Nephron progenitor cell (in vitro differentiated cells): ENCODE data around the gene ZCWPW2.

Experiments
- DNase-seq: peaks from one replicate; pipeline ENCODE4 v3.0.0; 2021
- H3K27ac Mint-ChIP-seq: 2 replicates; pipeline ENCODE4 v1.8.0; 2021; ENCODE audit warnings: mild to moderate bottlenecking, moderate library complexity, mixed read lengths
- H3K27me3 Mint-ChIP-seq: 2 replicates; pipeline ENCODE4 v1.8.0; 2021; ENCODE audit warnings: mild to moderate bottlenecking, low read depth, mixed read lengths; ENCODE audit not compliant: poor library complexity
- H3K36me3 Mint-ChIP-seq: 2 replicates; pipeline ENCODE4 v1.8.0; 2021; ENCODE audit warnings: low read depth, mixed read lengths
- H3K4me1 Mint-ChIP-seq: 2 replicates; pipeline ENCODE4 v1.8.0; 2021; ENCODE audit warnings: mixed read lengths
- H3K4me3 Mint-ChIP-seq: 2 replicates; pipeline ENCODE4 v1.8.0; 2021; ENCODE audit warnings: mild to moderate bottlenecking, moderate library complexity, mixed read lengths
- H3K9me3 Mint-ChIP-seq: 2 replicates; pipeline ENCODE4 v1.8.0; 2021; ENCODE audit warnings: mild to moderate bottlenecking, moderate library complexity, mixed read lengths
- TF ChIP-seq, protein P1 (sequence below): fragments of 200-600 bp; sonication (generic); IDR thresholded peaks from 2 replicates; pipeline ENCODE4 v1.5.0; 2021; ENCODE audit warnings: antibody characterized with exemption

Gene ZCWPW2

DNA sequence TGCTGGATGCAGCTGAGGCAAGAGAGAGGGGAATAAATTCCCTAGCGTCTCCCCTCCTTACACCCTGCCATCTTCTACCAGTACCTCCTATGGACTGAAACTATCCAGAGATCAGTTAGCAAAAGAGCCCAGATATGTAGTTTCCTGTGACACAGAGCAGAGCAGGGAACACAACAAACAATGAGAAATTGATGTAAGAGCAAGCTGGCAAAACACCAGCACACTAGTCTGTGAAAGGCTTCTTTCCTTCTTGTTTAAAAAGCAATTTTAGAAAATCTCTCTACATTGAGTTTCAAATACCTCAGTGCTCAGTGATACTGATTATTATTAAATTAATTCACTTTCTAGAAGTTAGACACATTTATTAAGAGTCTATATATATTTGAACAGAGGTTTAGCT, 215.7 kb downstream of the ZCWPW2 start:
- H3K27ac Mint-ChIP-seq = no peak overlapping the region
- no peaks in the 10 kb centered on the region for H3K36me3 Mint-ChIP-seq
- TF ChIP-seq, protein P1, sequence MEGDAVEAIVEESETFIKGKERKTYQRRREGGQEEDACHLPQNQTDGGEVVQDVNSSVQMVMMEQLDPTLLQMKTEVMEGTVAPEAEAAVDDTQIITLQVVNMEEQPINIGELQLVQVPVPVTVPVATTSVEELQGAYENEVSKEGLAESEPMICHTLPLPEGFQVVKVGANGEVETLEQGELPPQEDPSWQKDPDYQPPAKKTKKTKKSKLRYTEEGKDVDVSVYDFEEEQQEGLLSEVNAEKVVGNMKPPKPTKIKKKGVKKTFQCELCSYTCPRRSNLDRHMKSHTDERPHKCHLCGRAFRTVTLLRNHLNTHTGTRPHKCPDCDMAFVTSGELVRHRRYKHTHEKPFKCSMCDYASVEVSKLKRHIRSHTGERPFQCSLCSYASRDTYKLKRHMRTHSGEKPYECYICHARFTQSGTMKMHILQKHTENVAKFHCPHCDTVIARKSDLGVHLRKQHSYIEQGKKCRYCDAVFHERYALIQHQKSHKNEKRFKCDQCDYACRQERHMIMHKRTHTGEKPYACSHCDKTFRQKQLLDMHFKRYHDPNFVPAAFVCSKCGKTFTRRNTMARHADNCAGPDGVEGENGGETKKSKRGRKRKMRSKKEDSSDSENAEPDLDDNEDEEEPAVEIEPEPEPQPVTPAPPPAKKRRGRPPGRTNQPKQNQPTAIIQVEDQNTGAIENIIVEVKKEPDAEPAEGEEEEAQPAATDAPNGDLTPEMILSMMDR = no peak
- H3K4me1 Mint-ChIP-seq = no peaks in the 10 kb centered on the region
- peaks cover 12% of the 10 kb centered on the region for H3K27me3 Mint-ChIP-seq
- no peaks in the 10 kb centered on the region for H3K9me3 Mint-ChIP-seq
- no peak overlapping the region for H3K4me3 Mint-ChIP-seq
- DNase-seq = no peak

DNA sequence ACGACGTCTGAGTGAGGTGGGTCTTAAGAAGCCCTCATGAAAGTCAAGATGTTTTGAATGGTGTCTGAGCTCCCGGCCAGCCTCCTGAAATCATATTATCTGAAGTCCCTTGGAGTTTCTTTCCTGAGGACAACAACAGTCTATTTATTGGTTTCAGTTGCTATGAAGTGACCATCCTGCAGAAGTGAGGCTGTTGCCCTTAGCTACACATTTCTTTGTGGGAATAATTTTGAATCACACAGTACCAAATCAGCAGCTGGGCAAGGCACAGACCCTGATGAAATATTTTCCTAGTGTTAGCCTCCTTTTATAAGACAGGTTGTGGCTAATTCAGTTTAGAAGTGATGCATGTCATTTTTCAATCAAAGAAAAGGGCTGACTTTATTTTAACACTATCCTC, 220.8 kb downstream of the ZCWPW2 start:
- H3K27ac Mint-ChIP-seq = no peak overlapping the region
- H3K9me3 Mint-ChIP-seq = no peaks in the 10 kb centered on the region
- H3K4me3 Mint-ChIP-seq = no peak overlapping the region
- DNase-seq = no peak
- TF ChIP-seq, protein P1 = no peak
- no peaks in the 10 kb centered on the region for H3K36me3 Mint-ChIP-seq
- H3K27me3 Mint-ChIP-seq = peaks cover 31% of the 10 kb centered on the region
- H3K4me1 Mint-ChIP-seq = no peaks in the 10 kb centered on the region

DNA sequence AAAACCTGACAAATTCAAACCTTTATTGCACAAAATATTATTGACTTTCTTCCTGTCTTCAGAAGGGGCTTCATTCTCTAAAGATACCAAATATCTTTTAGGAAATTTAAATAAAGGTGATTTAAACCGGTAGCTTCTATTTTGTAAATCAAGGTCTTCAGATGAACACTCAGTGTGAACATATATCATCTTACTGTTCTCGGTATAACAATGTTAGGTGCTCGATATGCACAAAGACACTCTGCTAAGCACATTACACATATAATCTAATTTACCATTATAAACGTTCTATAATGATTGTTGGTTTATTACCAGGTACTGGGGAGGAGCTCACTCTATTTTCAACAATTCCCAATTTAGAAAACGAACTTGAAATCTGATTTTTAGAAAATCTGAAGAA, 225.5 kb downstream of the ZCWPW2 start:
- TF ChIP-seq, protein P1 = no peak
- Mint-ChIP-seq H3K27me3 (peaks cover 66% of the 10 kb centered on the region), H3K27ac (no peak overlapping the region), H3K4me1 (peaks cover 19% of the 10 kb centered on the region), H3K36me3 (no peaks in the 10 kb centered on the region), H3K9me3 (no peaks in the 10 kb centered on the region), H3K4me3 (peak overlapping the region; percentile 91)
- DNase-seq = no peak

DNA sequence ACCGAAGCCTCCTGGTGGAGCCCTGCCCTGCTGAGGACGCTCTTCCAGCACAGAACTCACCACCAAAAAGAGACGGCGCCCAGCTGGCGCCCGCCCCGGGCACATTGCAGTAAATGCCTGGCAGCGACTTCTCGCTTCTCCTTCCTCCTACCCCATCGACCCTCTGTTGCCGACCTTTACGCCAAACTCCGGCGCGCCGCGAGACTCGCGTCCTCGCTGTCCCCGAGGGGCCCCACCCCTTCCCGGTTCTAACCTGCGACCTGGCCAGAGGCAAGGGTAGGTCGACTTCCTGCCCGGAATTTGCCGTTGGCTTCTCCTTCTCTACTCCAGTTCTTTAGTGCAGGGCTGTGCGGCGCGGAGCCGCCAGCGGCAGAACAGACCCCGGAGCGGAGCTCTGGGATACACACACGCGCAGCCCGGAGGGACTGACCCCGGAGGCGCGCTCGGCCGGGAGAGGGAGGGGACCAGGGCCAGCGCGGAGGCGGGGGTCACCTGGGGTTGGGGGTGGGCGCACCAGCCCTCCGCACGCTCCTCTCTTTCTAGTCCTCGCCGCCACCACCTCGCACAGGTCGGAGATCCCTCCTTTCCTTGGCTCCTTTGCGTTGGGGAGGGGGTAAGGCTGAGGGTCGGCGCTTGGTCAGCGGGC, 226.7 kb downstream of the ZCWPW2 start:
- peak overlapping the region; percentile 91 for H3K4me3 Mint-ChIP-seq
- peak; percentile 65 for DNase-seq

More for the DNA sequence above, 226.7 kb downstream of the ZCWPW2 start:
- Mint-ChIP-seq H3K4me1 (peaks cover 19% of the 10 kb centered on the region), H3K36me3 (no peaks in the 10 kb centered on the region), H3K27ac (no peak overlapping the region), H3K9me3 (no peaks in the 10 kb centered on the region), H3K27me3 (peaks cover 77% of the 10 kb centered on the region)
- TF ChIP-seq, protein P1 = no peak
